IPS-18a (cell line): ENCODE results near the gene IFI27.

Experiments
- H3K27ac ChIP-seq: one replicate; pipeline ENCODE4 v1.5.1; 2013; ENCODE audit warnings: low read length
- H3K27me3 ChIP-seq: one replicate; pipeline ENCODE4 v1.6.1; 2013; ENCODE audit warnings: mild to moderate bottlenecking, low read length; ENCODE audit not compliant: control insufficient read depth, insufficient read depth
- H3K36me3 ChIP-seq: one replicate; pipeline ENCODE4 v1.6.1; 2013; ENCODE audit warnings: low read depth, low read length; ENCODE audit not compliant: control insufficient read depth
- H3K4me1 ChIP-seq: one replicate; pipeline ENCODE4 v1.6.1; 2013; ENCODE audit warnings: low read depth, low read length; ENCODE audit not compliant: control insufficient read depth
- H3K4me3 ChIP-seq: one replicate; pipeline ENCODE4 v1.5.1; 2013; ENCODE audit warnings: low read length
- H3K9ac ChIP-seq: one replicate; pipeline ENCODE4 v1.6.1; 2013; ENCODE audit warnings: mild to moderate bottlenecking, low read length, moderate library complexity
- H3K9me3 ChIP-seq: one replicate; pipeline ENCODE4 v1.6.1; 2013; ENCODE audit warnings: low read depth, low read length; ENCODE audit not compliant: control insufficient read depth

The IFI27 gene

DNA sequence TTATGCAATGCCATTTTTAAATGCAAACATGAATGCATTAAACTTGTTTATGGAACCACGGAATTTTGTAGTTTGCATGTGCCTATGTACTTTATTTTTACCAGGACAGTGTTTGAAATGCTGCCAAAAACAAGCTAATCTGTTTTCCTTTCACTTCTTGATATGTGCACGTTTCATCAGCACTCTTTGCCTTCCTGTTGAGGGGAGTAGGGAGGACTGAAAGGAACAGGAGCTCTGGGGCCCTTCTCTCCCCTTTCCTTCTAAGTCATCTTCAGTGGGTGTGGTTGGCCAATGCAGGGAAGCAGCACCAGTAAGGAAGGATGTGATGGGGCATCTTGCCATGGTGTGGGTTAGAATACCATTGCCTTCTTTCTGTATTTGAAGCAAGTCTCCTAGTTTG, 51.4 kb downstream of the IFI27 start:
- Histone ChIP-seq H3K36me3 (no peaks in the 10 kb centered on the region), H3K9ac (no peak overlapping the region), H3K27ac (no peak overlapping the region), H3K4me1 (peaks cover 12% of the 10 kb centered on the region), H3K4me3 (no peak overlapping the region), H3K27me3 (no peaks in the 10 kb centered on the region), H3K9me3 (no peaks in the 10 kb centered on the region)

- no peaks in the 10 kb centered on the region for H3K9me3 ChIP-seq
Observed at GRCh38 chr14:94162466-94162865, 51.9 kb downstream of the IFI27 start.

GRCh38 chr14:94163796-94164195, 53.3 kb downstream of the IFI27 start:
- Histone ChIP-seq H3K27me3 (no peaks in the 10 kb centered on the region), H3K4me1 (peaks cover 12% of the 10 kb centered on the region), H3K27ac (no peak overlapping the region), H3K9me3 (no peaks in the 10 kb centered on the region), H3K36me3 (no peaks in the 10 kb centered on the region), H3K4me3 (no peak overlapping the region), H3K9ac (no peak overlapping the region)

More at GRCh38 chr14:94162466-94162865, 51.9 kb downstream of the IFI27 start:
- H3K27me3 ChIP-seq: no peaks in the 10 kb centered on the region
- H3K27ac ChIP-seq: no peak overlapping the region
- H3K9ac ChIP-seq: no peak overlapping the region
- H3K4me3 ChIP-seq: no peak overlapping the region
- H3K36me3 ChIP-seq: no peaks in the 10 kb centered on the region
- peaks cover 12% of the 10 kb centered on the region for H3K4me1 ChIP-seq

DNA sequence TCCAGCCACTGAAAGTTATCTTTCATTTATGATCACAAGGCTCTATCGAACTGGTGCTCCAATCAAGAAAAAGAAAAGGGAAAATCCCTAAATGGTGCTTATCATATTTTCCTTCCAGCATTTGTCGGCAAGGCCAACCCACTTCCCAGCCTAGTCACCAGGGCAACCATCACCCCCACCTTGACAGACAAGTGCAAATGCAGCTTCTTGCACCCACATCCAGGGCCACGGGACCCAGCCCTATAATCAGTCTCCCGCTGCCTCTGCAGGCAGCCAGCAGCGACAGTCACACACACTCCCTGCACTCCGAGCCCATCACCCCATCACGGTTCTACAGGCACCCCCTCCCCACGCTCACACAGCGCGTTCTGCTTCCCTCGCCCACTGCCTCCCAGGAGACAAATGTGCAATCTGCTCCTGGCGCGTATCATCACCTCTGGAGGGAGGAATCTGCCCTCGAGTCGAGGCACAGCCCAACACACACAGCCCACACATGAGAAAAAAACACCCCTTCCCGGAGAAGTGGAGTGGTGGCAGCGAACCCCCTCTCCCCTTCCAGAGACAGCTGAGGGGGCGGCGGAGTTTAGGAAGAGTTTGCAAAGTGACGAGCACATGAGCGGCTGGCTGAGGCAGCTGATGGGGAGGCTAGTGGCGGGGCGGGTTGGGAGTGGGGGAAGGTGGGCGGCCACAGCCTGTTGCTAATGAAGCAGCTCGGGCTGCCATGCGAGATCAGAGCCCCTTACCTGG, 54.3 kb downstream of the IFI27 start:
- Histone ChIP-seq H3K9me3 (no peaks in the 10 kb centered on the region), H3K9ac (no peak overlapping the region), H3K27me3 (no peaks in the 10 kb centered on the region), H3K27ac (no peak overlapping the region), H3K36me3 (no peaks in the 10 kb centered on the region), H3K4me3 (no peak overlapping the region), H3K4me1 (peaks cover 12% of the 10 kb centered on the region)

GRCh38 chr14:94165744-94166143, 55.2 kb downstream of the IFI27 start:
- Histone ChIP-seq H3K36me3 (no peaks in the 10 kb centered on the region), H3K4me3 (no peak overlapping the region), H3K9me3 (no peaks in the 10 kb centered on the region), H3K27me3 (no peaks in the 10 kb centered on the region), H3K4me1 (peaks cover 12% of the 10 kb centered on the region), H3K27ac (no peak overlapping the region), H3K9ac (no peak overlapping the region)
